GM18951 (cell line): ENCODE measurements around the gene ATP1A3.

Experiments used
- POLR2A ChIP-seq: IDR thresholded peaks from 4 replicates; pipeline ENCODE4 v1.6.1; 2011; ENCODE audit warnings: mild to moderate bottlenecking; ENCODE audit not compliant: insufficient read length, insufficient read depth; ENCODE audit errors: extremely low read depth
- in situ Hi-C: fragments of 300-500 bp; cut with MboI; formaldehyde crosslinking; loops from one replicate; pipeline ENCODE4 v1.12.0; 2022; ENCODE audit warnings: low sequenced_read_pairs, mixed read lengths, inconsistent platforms; ENCODE audit not compliant: unreplicated experiment

The ATP1A3 gene

GRCh38 chr19:41987141-41987860 is 6.7 kb downstream of the ATP1A3 start:
- TF ChIP-seq POLR2A, result no peak
- in situ Hi-C loops, result no loop called here

GRCh38 chr19:41984961-41985360 is 9.1 kb downstream of the ATP1A3 start:
- no peak for TF ChIP-seq POLR2A
- in situ Hi-C loops, result no loop called here

- TF ChIP-seq POLR2A, result no peak
- in situ Hi-C loops, result no loop called here
Observed at GRCh38 chr19:41981724-41982123, 12.3 kb downstream of the ATP1A3 start.

GRCh38 chr19:41978470-41978869 is 15.6 kb downstream of the ATP1A3 start:
- TF ChIP-seq POLR2A, result no peak
- in situ Hi-C loops, result no loop called here

- in situ Hi-C loops, result no loop called here
- TF ChIP-seq POLR2A, result no peak
Observed at GRCh38 chr19:41977916-41978315, 16.1 kb downstream of the ATP1A3 start.

- in situ Hi-C loops, result no loop called here
- TF ChIP-seq POLR2A, result no peak
Observed at GRCh38 chr19:41974652-41975051, 19.4 kb downstream of the ATP1A3 start.

GRCh38 chr19:41971363-41971762 is 22.7 kb downstream of the ATP1A3 start:
- TF ChIP-seq POLR2A, result no peak
- in situ Hi-C loops, result no loop called here

GRCh38 chr19:41969772-41970458 is 24.1 kb downstream of the ATP1A3 start:
- TF ChIP-seq POLR2A, result no peak

GRCh38 chr19:41968751-41969595 is 25.1 kb downstream of the ATP1A3 start:
- TF ChIP-seq POLR2A, result no peak
- in situ Hi-C loops, result no loop called here

More at GRCh38 chr19:41969772-41970458, 24.1 kb downstream of the ATP1A3 start:
- in situ Hi-C loops, result no loop called here

- in situ Hi-C loops, result no loop called here
- TF ChIP-seq POLR2A, result no peak
Observed at GRCh38 chr19:41967054-41967783, 26.8 kb downstream of the ATP1A3 start.

- in situ Hi-C loops, result no loop called here
- TF ChIP-seq POLR2A, result no peak
Observed at GRCh38 chr19:41965106-41965505, 28.9 kb downstream of the ATP1A3 start.

- in situ Hi-C loops, result no loop called here
- TF ChIP-seq POLR2A, result no peak
Observed at GRCh38 chr19:41960973-41961372, 33.1 kb downstream of the ATP1A3 start.
